GM12875 (cell line): ENCODE measurements around the gene GPATCH11.

Experiments
- H3K4me3 ChIP-seq: one replicate; pipeline ENCODE4 v1.5.1; 2011; ENCODE audit warnings: low read depth, low read length, control low read depth
- CTCF ChIP-seq: IDR thresholded peaks from 2 replicates; pipeline ENCODE4 v1.5.1; 2011; ENCODE audit warnings: low read depth, mild to moderate bottlenecking, control low read depth, inconsistent platforms, low read length, moderate library complexity, borderline replicate concordance; ENCODE audit not compliant: insufficient read depth

GPATCH11 gene

GRCh38 chr2:37119157-37119556, 34.8 kb downstream of the GPATCH11 start:
- H3K4me3 ChIP-seq: no peak overlapping the region
- no peak for TF ChIP-seq CTCF

GRCh38 chr2:37125416-37125815, 41.1 kb downstream of the GPATCH11 start:
- no peak overlapping the region for H3K4me3 ChIP-seq

DNA sequence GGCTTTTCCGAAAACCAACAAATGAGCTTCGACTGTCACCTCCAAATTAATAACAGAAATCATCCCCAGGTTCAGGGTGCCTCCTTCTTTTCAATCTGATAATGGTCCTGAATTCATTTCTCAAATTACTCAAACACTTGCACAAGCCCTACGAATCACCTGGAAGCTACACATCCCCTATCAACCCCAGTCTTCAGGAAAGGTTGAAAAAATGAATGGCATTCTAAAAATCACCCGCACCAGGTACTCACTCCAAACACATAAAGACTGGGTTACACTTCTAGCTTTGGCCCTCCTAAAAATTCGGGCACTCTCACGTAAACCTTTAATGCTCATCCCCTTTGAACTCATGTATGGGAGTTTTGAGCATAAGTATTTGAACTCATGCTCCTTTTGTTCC, 48.6 kb downstream of the GPATCH11 start:
- H3K4me3 ChIP-seq: no peak overlapping the region
- no peak for TF ChIP-seq CTCF

More at GRCh38 chr2:37125416-37125815, 41.1 kb downstream of the GPATCH11 start:
- no peak for TF ChIP-seq CTCF

GRCh38 chr2:37142546-37142945, 58.2 kb downstream of the GPATCH11 start:
- no peak overlapping the region for H3K4me3 ChIP-seq
- no peak for TF ChIP-seq CTCF

GRCh38 chr2:37143974-37144373, 59.7 kb downstream of the GPATCH11 start:
- no peak overlapping the region for H3K4me3 ChIP-seq
- TF ChIP-seq CTCF: no peak

- no peak for TF ChIP-seq CTCF
- H3K4me3 ChIP-seq: no peak overlapping the region
Observed at GRCh38 chr2:37146062-37146461, 61.7 kb downstream of the GPATCH11 start.

DNA sequence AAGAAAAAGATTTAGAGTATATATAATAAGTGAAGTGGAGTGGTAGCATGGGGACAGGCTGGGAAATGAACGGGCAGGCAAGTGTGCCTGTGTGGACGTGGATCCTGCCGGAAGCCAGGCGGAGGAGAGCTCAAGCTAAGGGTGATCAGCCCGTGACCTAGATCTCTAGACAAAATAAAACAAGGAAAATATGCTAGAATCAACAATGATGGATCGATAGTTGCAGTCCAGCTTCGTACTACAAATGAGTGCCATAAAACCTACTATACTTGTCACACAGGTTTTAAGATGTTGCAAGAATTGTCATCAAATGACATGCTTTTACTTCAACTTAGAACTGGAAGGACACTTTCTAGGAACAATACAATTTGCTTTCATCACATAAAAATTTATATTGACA, 64.0 kb downstream of the GPATCH11 start:
- no peak for TF ChIP-seq CTCF
- H3K4me3 ChIP-seq: no peak overlapping the region
